Testis (tissue), 2 donors: ENCODE measurements around the gene CAMTA1.

Source experiments
- POLR2A ChIP-seq: fragments of 450-650 bp; IDR thresholded peaks from one replicate; pipeline ENCODE4 v1.6.1; 2017; ENCODE audit warnings: antibody characterized with exemption, mild to moderate bottlenecking, moderate library complexity
- TF ChIP-seq, protein P1 (sequence below), 3 experiments: fragments of 450-650 bp in 2 of 3; fragments of 200-600 bp in 1 of 3; sonication (generic) in 1 of 3; IDR thresholded peaks; one replicate each; pipeline ENCODE4 v1.5.1; 2016 to 2019; ENCODE audit warnings: antibody characterized with exemption in 3 of 3, mild to moderate bottlenecking in 2 of 3, moderate library complexity in 1 of 3

- TF ChIP-seq, protein P1, sequence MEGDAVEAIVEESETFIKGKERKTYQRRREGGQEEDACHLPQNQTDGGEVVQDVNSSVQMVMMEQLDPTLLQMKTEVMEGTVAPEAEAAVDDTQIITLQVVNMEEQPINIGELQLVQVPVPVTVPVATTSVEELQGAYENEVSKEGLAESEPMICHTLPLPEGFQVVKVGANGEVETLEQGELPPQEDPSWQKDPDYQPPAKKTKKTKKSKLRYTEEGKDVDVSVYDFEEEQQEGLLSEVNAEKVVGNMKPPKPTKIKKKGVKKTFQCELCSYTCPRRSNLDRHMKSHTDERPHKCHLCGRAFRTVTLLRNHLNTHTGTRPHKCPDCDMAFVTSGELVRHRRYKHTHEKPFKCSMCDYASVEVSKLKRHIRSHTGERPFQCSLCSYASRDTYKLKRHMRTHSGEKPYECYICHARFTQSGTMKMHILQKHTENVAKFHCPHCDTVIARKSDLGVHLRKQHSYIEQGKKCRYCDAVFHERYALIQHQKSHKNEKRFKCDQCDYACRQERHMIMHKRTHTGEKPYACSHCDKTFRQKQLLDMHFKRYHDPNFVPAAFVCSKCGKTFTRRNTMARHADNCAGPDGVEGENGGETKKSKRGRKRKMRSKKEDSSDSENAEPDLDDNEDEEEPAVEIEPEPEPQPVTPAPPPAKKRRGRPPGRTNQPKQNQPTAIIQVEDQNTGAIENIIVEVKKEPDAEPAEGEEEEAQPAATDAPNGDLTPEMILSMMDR (IDR thresholded peaks at IDR 0.05) = no peak
- no peak for TF ChIP-seq POLR2A
Observed at GRCh38 chr1:6914706-6915105, 129.5 kb downstream of the CAMTA1 start.
